Measurements from ENCODE around the gene RBM14.

- TF ChIP-seq CTCF (IDR thresholded peaks at IDR 0.05; ENCODE audit: low read length) (no peak), EZH2 (IDR thresholded peaks at IDR 0.05; ENCODE audit: borderline replicate concordance, low read length) (no peak)
Measured at GRCh38 chr11:66641834-66642233, 25.4 kb downstream of the RBM14 start.
